ENCODE data around the gene CHST7.

CHST7 gene

GRCh38 chrX:46554942-46555341, 18.6 kb upstream of the CHST7 start:
- H2AK5ac ChIP-seq (ENCODE audit: low read length, severe bottlenecking) = no peak overlapping the region
- H2BK15ac ChIP-seq (ENCODE audit: low read depth, poor library complexity, severe bottlenecking) = no peak overlapping the region
- no peaks in the 10 kb centered on the region for H3K9me3 ChIP-seq (ENCODE audit: control insufficient read depth, low read length)
- no peak overlapping the region for H2AFZ ChIP-seq (ENCODE audit: low read depth, low read length)
- no peak overlapping the region for H3K4me3 ChIP-seq (ENCODE audit: insufficient read depth in 1 of 2, low read depth in 1 of 2, low read length in 2 of 2)
- no peak overlapping the region for H3K27ac ChIP-seq (ENCODE audit: low read length, poor library complexity, severe bottlenecking)
- no peak overlapping the region for H3K4me2 ChIP-seq (ENCODE audit: low read length, poor library complexity, severe bottlenecking)
- no peak overlapping the region for H4K8ac ChIP-seq (ENCODE audit: low read length)
- no peak overlapping the region for H3K4ac ChIP-seq (ENCODE audit: low read depth in 1 of 2, low read length in 2 of 2)
- H3K23ac ChIP-seq (ENCODE audit: low read length in 2 of 2) = no peak overlapping the region
- no CpG with 5 or more reads among the region's 2 CpGs for WGBS
- H2BK120ac ChIP-seq (ENCODE audit: low read depth, low read length) = no peak overlapping the region
- no peak overlapping the region for H2BK5ac ChIP-seq (ENCODE audit: low read depth, low read length, poor library complexity, severe bottlenecking)
- H3K18ac ChIP-seq (ENCODE audit: low read depth in 1 of 2, low read length in 2 of 2) = no peak overlapping the region
- peak; percentile 36 for DNase-seq
- H3K36me3 ChIP-seq (ENCODE audit: control insufficient read depth in 1 of 2, insufficient read depth in 2 of 2, low read depth in 1 of 2, low read length in 2 of 2) = no peaks in the 10 kb centered on the region
- no peak overlapping the region for H4K91ac ChIP-seq (ENCODE audit: low read length)
- no peak overlapping the region for H2BK12ac ChIP-seq (ENCODE audit: low read length in 2 of 2)
- H3K14ac ChIP-seq (ENCODE audit: low read length in 2 of 2) = no peak overlapping the region
- H3K9ac ChIP-seq (ENCODE audit: low read length) = no peak overlapping the region
- no peaks in the 10 kb centered on the region for H3K4me1 ChIP-seq (ENCODE audit: control insufficient read depth, insufficient read depth, low read depth, low read length)
- no peaks in the 10 kb centered on the region for H3K79me1 ChIP-seq (replicated peaks; ENCODE audit: low read length, poor library complexity, severe bottlenecking)
- no peaks in the 10 kb centered on the region for H3K27me3 ChIP-seq (ENCODE audit: control insufficient read depth in 1 of 2, insufficient read depth in 1 of 2, low read length in 2 of 2)

- 95% methylated on average over 3 of the region's 3 CpGs for WGBS
- Histone ChIP-seq H3K9me3 (ENCODE audit: control insufficient read depth, low read length) (no peaks in the 10 kb centered on the region), H3K79me1 (replicated peaks; ENCODE audit: low read length, poor library complexity, severe bottlenecking) (no peaks in the 10 kb centered on the region), H3K4ac (ENCODE audit: low read depth in 1 of 2, low read length in 2 of 2) (no peak overlapping the region), H2BK15ac (ENCODE audit: low read depth, poor library complexity, severe bottlenecking) (no peak overlapping the region), H3K27me3 (ENCODE audit: control insufficient read depth in 1 of 2, insufficient read depth in 1 of 2, low read length in 2 of 2) (peaks cover 0 to 7% of the 10 kb centered on the region in 2 experiments), H3K4me2 (ENCODE audit: low read length, poor library complexity, severe bottlenecking) (no peak overlapping the region), H3K18ac (ENCODE audit: low read depth in 1 of 2, low read length in 2 of 2) (no peak overlapping the region), H2BK5ac (ENCODE audit: low read depth, low read length, poor library complexity, severe bottlenecking) (no peak overlapping the region), H3K23ac (ENCODE audit: low read length in 2 of 2) (no peak overlapping the region), H3K14ac (ENCODE audit: low read length in 2 of 2) (no peak overlapping the region), H3K4me3 (ENCODE audit: insufficient read depth in 1 of 2, low read depth in 1 of 2, low read length in 2 of 2) (no peak overlapping the region), H3K4me1 (ENCODE audit: control insufficient read depth, insufficient read depth, low read depth, low read length) (no peaks in the 10 kb centered on the region), H2BK12ac (ENCODE audit: low read length in 2 of 2) (no peak overlapping the region), H3K9ac (ENCODE audit: low read length) (no peak overlapping the region), H2AK5ac (ENCODE audit: low read length, severe bottlenecking) (no peak overlapping the region), H2BK120ac (ENCODE audit: low read depth, low read length) (no peak overlapping the region), H3K36me3 (ENCODE audit: control insufficient read depth in 1 of 2, insufficient read depth in 2 of 2, low read depth in 1 of 2, low read length in 2 of 2) (no peaks in the 10 kb centered on the region), H4K8ac (ENCODE audit: low read length) (no peak overlapping the region), H4K91ac (ENCODE audit: low read length) (no peak overlapping the region), H3K27ac (ENCODE audit: low read length, poor library complexity, severe bottlenecking) (no peak overlapping the region), H2AFZ (ENCODE audit: low read depth, low read length) (no peak overlapping the region)
- DNase-seq = no peak
Observed at GRCh38 chrX:46559062-46559461, 14.5 kb upstream of the CHST7 start.

- H2BK15ac ChIP-seq (ENCODE audit: low read depth, poor library complexity, severe bottlenecking) = no peak overlapping the region
- H4K91ac ChIP-seq (ENCODE audit: low read length) = no peak overlapping the region
- no peak overlapping the region for H2BK12ac ChIP-seq (ENCODE audit: low read length in 2 of 2)
- no peaks in the 10 kb centered on the region for H3K4me1 ChIP-seq (ENCODE audit: control insufficient read depth, insufficient read depth, low read depth, low read length)
- H3K23ac ChIP-seq (ENCODE audit: low read length in 2 of 2) = no peak overlapping the region
- no peak overlapping the region for H3K9ac ChIP-seq (ENCODE audit: low read length)
- DNase-seq = no peak
- H3K36me3 ChIP-seq (ENCODE audit: control insufficient read depth in 1 of 2, insufficient read depth in 2 of 2, low read depth in 1 of 2, low read length in 2 of 2) = no peaks in the 10 kb centered on the region
- no peak overlapping the region for H3K4me2 ChIP-seq (ENCODE audit: low read length, poor library complexity, severe bottlenecking)
- no peak overlapping the region for H2BK120ac ChIP-seq (ENCODE audit: low read depth, low read length)
- no peak overlapping the region for H2BK5ac ChIP-seq (ENCODE audit: low read depth, low read length, poor library complexity, severe bottlenecking)
- peaks cover 0 to 11% of the 10 kb centered on the region in 2 experiments for H3K27me3 ChIP-seq (ENCODE audit: control insufficient read depth in 1 of 2, insufficient read depth in 1 of 2, low read length in 2 of 2)
- no peak overlapping the region for H3K4me3 ChIP-seq (ENCODE audit: insufficient read depth in 1 of 2, low read depth in 1 of 2, low read length in 2 of 2)
- H2AFZ ChIP-seq (ENCODE audit: low read depth, low read length) = no peak overlapping the region
- no peak overlapping the region for H3K27ac ChIP-seq (ENCODE audit: low read length, poor library complexity, severe bottlenecking)
- H3K14ac ChIP-seq (ENCODE audit: low read length in 2 of 2) = no peak overlapping the region
- H3K18ac ChIP-seq (ENCODE audit: low read depth in 1 of 2, low read length in 2 of 2) = no peak overlapping the region
- H4K8ac ChIP-seq (ENCODE audit: low read length) = no peak overlapping the region
- H2AK5ac ChIP-seq (ENCODE audit: low read length, severe bottlenecking) = no peak overlapping the region
- H3K79me1 ChIP-seq (replicated peaks; ENCODE audit: low read length, poor library complexity, severe bottlenecking) = no peaks in the 10 kb centered on the region
- H3K9me3 ChIP-seq (ENCODE audit: control insufficient read depth, low read length) = no peaks in the 10 kb centered on the region
- H3K4ac ChIP-seq (ENCODE audit: low read depth in 1 of 2, low read length in 2 of 2) = no peak overlapping the region
- WGBS = 73% methylated on average over 4 of the region's 6 CpGs
Observed at GRCh38 chrX:46561824-46562657, 11.5 kb upstream of the CHST7 start.

- Histone ChIP-seq H3K79me1 (replicated peaks; ENCODE audit: low read length, poor library complexity, severe bottlenecking) (no peaks in the 10 kb centered on the region), H3K4me2 (ENCODE audit: low read length, poor library complexity, severe bottlenecking) (no peak overlapping the region), H2BK15ac (ENCODE audit: low read depth, poor library complexity, severe bottlenecking) (no peak overlapping the region), H2BK120ac (ENCODE audit: low read depth, low read length) (no peak overlapping the region), H2BK12ac (ENCODE audit: low read length in 2 of 2) (no peak overlapping the region), H3K27me3 (ENCODE audit: control insufficient read depth in 1 of 2, insufficient read depth in 1 of 2, low read length in 2 of 2) (peaks cover 0 to 19% of the 10 kb centered on the region in 2 experiments), H3K27ac (ENCODE audit: low read length, poor library complexity, severe bottlenecking) (no peak overlapping the region), H3K23ac (ENCODE audit: low read length in 2 of 2) (no peak overlapping the region), H4K91ac (ENCODE audit: low read length) (no peak overlapping the region), H4K8ac (ENCODE audit: low read length) (no peak overlapping the region), H3K9ac (ENCODE audit: low read length) (no peak overlapping the region), H2AFZ (ENCODE audit: low read depth, low read length) (no peak overlapping the region), H3K14ac (ENCODE audit: low read length in 2 of 2) (no peak overlapping the region), H3K4me3 (ENCODE audit: insufficient read depth in 1 of 2, low read depth in 1 of 2, low read length in 2 of 2) (no peak overlapping the region), H3K9me3 (ENCODE audit: control insufficient read depth, low read length) (no peaks in the 10 kb centered on the region), H3K4me1 (ENCODE audit: control insufficient read depth, insufficient read depth, low read depth, low read length) (no peaks in the 10 kb centered on the region), H2AK5ac (ENCODE audit: low read length, severe bottlenecking) (no peak overlapping the region), H2BK5ac (ENCODE audit: low read depth, low read length, poor library complexity, severe bottlenecking) (no peak overlapping the region), H3K36me3 (ENCODE audit: control insufficient read depth in 1 of 2, insufficient read depth in 2 of 2, low read depth in 1 of 2, low read length in 2 of 2) (no peaks in the 10 kb centered on the region), H3K18ac (ENCODE audit: low read depth in 1 of 2, low read length in 2 of 2) (no peak overlapping the region), H3K4ac (ENCODE audit: low read depth in 1 of 2, low read length in 2 of 2) (no peak overlapping the region)
- no peak for DNase-seq
Observed at GRCh38 chrX:46567388-46567787, 6.2 kb upstream of the CHST7 start.
